Upper lobe of left lung (tissue), 4 donors: Measurements from ENCODE around the gene ZNF750.

Experiments used
- POLR2A ChIP-seq, 4 donors: fragments of 450-650 bp; IDR thresholded peaks; one replicate each; pipeline ENCODE4 v1.5.1; 2016 to 2017; ENCODE audit warnings: antibody characterized with exemption in 4 of 4, mild to moderate bottlenecking in 2 of 4
- TF ChIP-seq, protein P1 (sequence below), 6 experiments: fragments of 450-650 bp in 4 of 6; fragments of 200-600 bp in 2 of 6; sonication (generic) in 2 of 6; IDR thresholded peaks; one replicate each; pipeline ENCODE4 v1.5.1; 2016 to 2019; ENCODE audit warnings: antibody characterized with exemption in 6 of 6

DNA sequence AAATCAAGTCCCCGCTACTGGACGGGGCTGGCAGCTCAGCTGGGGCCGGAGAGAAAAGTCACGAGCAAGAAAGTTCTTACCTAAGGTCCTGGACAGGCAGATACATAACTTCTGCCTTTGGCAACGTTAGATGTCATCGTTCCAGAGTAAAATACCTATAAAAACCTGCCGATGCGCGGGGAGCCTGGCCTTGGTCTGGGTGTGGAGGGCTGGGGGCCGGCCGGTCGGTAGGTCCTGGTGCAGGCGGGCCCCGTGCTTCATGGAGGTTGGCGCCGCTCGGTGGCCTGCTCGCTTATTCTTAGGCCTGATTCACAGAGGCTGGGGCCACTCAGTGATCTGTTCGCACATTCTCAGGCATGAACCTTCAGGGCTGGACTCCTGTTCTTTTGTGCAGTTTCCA lies 33.7 kb upstream of the ZNF750 start:
- TF ChIP-seq, protein P1, sequence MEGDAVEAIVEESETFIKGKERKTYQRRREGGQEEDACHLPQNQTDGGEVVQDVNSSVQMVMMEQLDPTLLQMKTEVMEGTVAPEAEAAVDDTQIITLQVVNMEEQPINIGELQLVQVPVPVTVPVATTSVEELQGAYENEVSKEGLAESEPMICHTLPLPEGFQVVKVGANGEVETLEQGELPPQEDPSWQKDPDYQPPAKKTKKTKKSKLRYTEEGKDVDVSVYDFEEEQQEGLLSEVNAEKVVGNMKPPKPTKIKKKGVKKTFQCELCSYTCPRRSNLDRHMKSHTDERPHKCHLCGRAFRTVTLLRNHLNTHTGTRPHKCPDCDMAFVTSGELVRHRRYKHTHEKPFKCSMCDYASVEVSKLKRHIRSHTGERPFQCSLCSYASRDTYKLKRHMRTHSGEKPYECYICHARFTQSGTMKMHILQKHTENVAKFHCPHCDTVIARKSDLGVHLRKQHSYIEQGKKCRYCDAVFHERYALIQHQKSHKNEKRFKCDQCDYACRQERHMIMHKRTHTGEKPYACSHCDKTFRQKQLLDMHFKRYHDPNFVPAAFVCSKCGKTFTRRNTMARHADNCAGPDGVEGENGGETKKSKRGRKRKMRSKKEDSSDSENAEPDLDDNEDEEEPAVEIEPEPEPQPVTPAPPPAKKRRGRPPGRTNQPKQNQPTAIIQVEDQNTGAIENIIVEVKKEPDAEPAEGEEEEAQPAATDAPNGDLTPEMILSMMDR (IDR thresholded peaks at IDR 0.05), result no peak
- TF ChIP-seq POLR2A (IDR thresholded peaks at IDR 0.05), result no peak
